Subcutaneous abdominal adipose tissue (tissue), 5 donors: Measurements from ENCODE around the gene ZFP36L2.
"Not testable (repeated sequence)": the region's sequence is repeated elsewhere in the genome, so short reads cannot be mapped to it uniquely, and the experiment has no call there.

ENCODE experiments used
- H3K27ac ChIP-seq: one replicate; pipeline ENCODE4 v1.7.0; 2013; ENCODE audit warnings: low read depth, mild to moderate bottlenecking, inconsistent platforms, low read length, moderate library complexity
- H3K27me3 ChIP-seq, 5 donors: one replicate each; pipeline ENCODE4 v1.7.0; 2013; ENCODE audit warnings: low read length in 5 of 5, inconsistent platforms in 1 of 5; ENCODE audit not compliant: control insufficient read depth in 5 of 5, insufficient read depth in 4 of 5
- H3K36me3 ChIP-seq, 5 donors: one replicate each; pipeline ENCODE4 v1.7.0; 2013; ENCODE audit warnings: low read length in 5 of 5; ENCODE audit not compliant: control insufficient read depth in 5 of 5, insufficient read depth in 5 of 5
- H3K4me1 ChIP-seq, 5 donors: one replicate each; pipeline ENCODE4 v1.7.0; 2013; ENCODE audit warnings: low read length in 5 of 5, mild to moderate bottlenecking in 3 of 5, moderate library complexity in 1 of 5; ENCODE audit not compliant: control insufficient read depth in 5 of 5, insufficient read depth in 5 of 5
- H3K4me3 ChIP-seq, 5 donors: one replicate each; pipeline ENCODE4 v1.7.0; 2013; ENCODE audit warnings: low read length in 5 of 5, low read depth in 1 of 5
- H3K9ac ChIP-seq, 5 donors: one replicate each; pipeline ENCODE4 v1.7.0; 2013; ENCODE audit warnings: low read length in 5 of 5, mild to moderate bottlenecking in 4 of 5, moderate library complexity in 3 of 5
- H3K9me3 ChIP-seq, 5 donors: one replicate each; pipeline ENCODE4 v1.7.0; 2013; ENCODE audit warnings: low read length in 5 of 5; ENCODE audit not compliant: control insufficient read depth in 5 of 5
- donor health status: healthy.
- donor health status: healthy.
- donor health status: healthy.
- donor health status: healthy.
- donor health status: healthy.

The ZFP36L2 gene

GRCh38 chr2:43190311-43191052 lies 35.9 kb downstream of the ZFP36L2 start:
- Histone ChIP-seq H3K4me3 (no peak overlapping the region), H3K9me3 (no peaks in the 10 kb centered on the region), H3K36me3 (no peaks in the 10 kb centered on the region), H3K4me1 (peaks cover 2 to 9% (median 6%) of the 10 kb centered on the region in 5 donors), H3K9ac (no peak overlapping the region), H3K27me3 (no peaks in the 10 kb centered on the region), H3K27ac (no peak overlapping the region)

- not testable (repeated sequence) for H3K27ac ChIP-seq, H3K4me1 ChIP-seq, H3K27me3 ChIP-seq, H3K36me3 ChIP-seq, H3K9ac ChIP-seq, H3K4me3 ChIP-seq, H3K9me3 ChIP-seq
Observed at GRCh38 chr2:43189861-43190260, 36.5 kb downstream of the ZFP36L2 start.

GRCh38 chr2:43188561-43189386 lies 37.6 kb downstream of the ZFP36L2 start:
- peaks cover 2 to 9% (median 8%) of the 10 kb centered on the region in 5 donors for H3K4me1 ChIP-seq

GRCh38 chr2:43186679-43187374 lies 39.6 kb downstream of the ZFP36L2 start:
- Histone ChIP-seq H3K4me3 (no peak overlapping the region), H3K4me1 (peaks cover 2 to 9% (median 8%) of the 10 kb centered on the region in 5 donors), H3K27ac (no peak overlapping the region), H3K36me3 (no peaks in the 10 kb centered on the region), H3K9me3 (no peaks in the 10 kb centered on the region), H3K9ac (peak overlapping the region in 2 of 5 donors; percentile 30 to 56), H3K27me3 (no peaks in the 10 kb centered on the region)

More at GRCh38 chr2:43188561-43189386, 37.6 kb downstream of the ZFP36L2 start:
- H3K27ac ChIP-seq, result no peak overlapping the region
- H3K9me3 ChIP-seq, result no peaks in the 10 kb centered on the region
- H3K9ac ChIP-seq, result no peak overlapping the region
- H3K4me3 ChIP-seq, result no peak overlapping the region
- H3K36me3 ChIP-seq, result no peaks in the 10 kb centered on the region
- no peaks in the 10 kb centered on the region for H3K27me3 ChIP-seq

GRCh38 chr2:43186321-43186678 lies 40.1 kb downstream of the ZFP36L2 start:
- Histone ChIP-seq H3K27me3 (no peaks in the 10 kb centered on the region), H3K4me3 (no peak overlapping the region), H3K27ac (no peak overlapping the region), H3K36me3 (no peaks in the 10 kb centered on the region), H3K9me3 (no peaks in the 10 kb centered on the region), H3K9ac (peak overlapping the region in 1 of 5 donors; percentile 30), H3K4me1 (peaks cover 2 to 9% (median 8%) of the 10 kb centered on the region in 5 donors)

GRCh38 chr2:43185146-43185545 lies 41.3 kb downstream of the ZFP36L2 start:
- Histone ChIP-seq H3K9ac (no peak overlapping the region), H3K9me3 (no peaks in the 10 kb centered on the region), H3K27me3 (no peaks in the 10 kb centered on the region), H3K27ac (no peak overlapping the region), H3K4me1 (peaks cover 2 to 9% (median 8%) of the 10 kb centered on the region in 5 donors), H3K36me3 (no peaks in the 10 kb centered on the region), H3K4me3 (no peak overlapping the region)

- no peak overlapping the region for H3K9ac ChIP-seq
- H3K4me3 ChIP-seq, result no peak overlapping the region
- no peaks in the 10 kb centered on the region for H3K36me3 ChIP-seq
- no peaks in the 10 kb centered on the region for H3K27me3 ChIP-seq
- H3K9me3 ChIP-seq, result no peaks in the 10 kb centered on the region
- H3K27ac ChIP-seq, result no peak overlapping the region
- peaks cover 2 to 12% (median 10%) of the 10 kb centered on the region in 5 donors for H3K4me1 ChIP-seq
Observed at GRCh38 chr2:43184339-43184895, 42.0 kb downstream of the ZFP36L2 start.

- peaks cover 2 to 19% (median 16%) of the 10 kb centered on the region in 5 donors for H3K4me1 ChIP-seq
- H3K4me3 ChIP-seq, result no peak overlapping the region
- no peaks in the 10 kb centered on the region for H3K36me3 ChIP-seq
- no peaks in the 10 kb centered on the region for H3K9me3 ChIP-seq
- H3K27ac ChIP-seq, result no peak overlapping the region
- no peak overlapping the region for H3K9ac ChIP-seq
- H3K27me3 ChIP-seq, result no peaks in the 10 kb centered on the region
Observed at GRCh38 chr2:43183743-43184142, 42.7 kb downstream of the ZFP36L2 start.

GRCh38 chr2:43180897-43181296 lies 45.5 kb downstream of the ZFP36L2 start:
- no peak overlapping the region for H3K27ac ChIP-seq
- H3K9ac ChIP-seq, result no peak overlapping the region

More at GRCh38 chr2:43180897-43181296, 45.5 kb downstream of the ZFP36L2 start:
- Histone ChIP-seq H3K4me1 (peaks cover 4 to 25% (median 22%) of the 10 kb centered on the region in 5 donors), H3K27me3 (no peaks in the 10 kb centered on the region), H3K9me3 (peaks cover 0 to 5% (median 1%) of the 10 kb centered on the region in 5 donors), H3K4me3 (no peak overlapping the region), H3K36me3 (no peaks in the 10 kb centered on the region)
